ENCODE data around the gene GLP2R.
"Not testable (repeated sequence)": the region's sequence is repeated elsewhere in the genome, so short reads cannot be mapped to it uniquely, and the experiment has no call there.

Gene GLP2R

DNA sequence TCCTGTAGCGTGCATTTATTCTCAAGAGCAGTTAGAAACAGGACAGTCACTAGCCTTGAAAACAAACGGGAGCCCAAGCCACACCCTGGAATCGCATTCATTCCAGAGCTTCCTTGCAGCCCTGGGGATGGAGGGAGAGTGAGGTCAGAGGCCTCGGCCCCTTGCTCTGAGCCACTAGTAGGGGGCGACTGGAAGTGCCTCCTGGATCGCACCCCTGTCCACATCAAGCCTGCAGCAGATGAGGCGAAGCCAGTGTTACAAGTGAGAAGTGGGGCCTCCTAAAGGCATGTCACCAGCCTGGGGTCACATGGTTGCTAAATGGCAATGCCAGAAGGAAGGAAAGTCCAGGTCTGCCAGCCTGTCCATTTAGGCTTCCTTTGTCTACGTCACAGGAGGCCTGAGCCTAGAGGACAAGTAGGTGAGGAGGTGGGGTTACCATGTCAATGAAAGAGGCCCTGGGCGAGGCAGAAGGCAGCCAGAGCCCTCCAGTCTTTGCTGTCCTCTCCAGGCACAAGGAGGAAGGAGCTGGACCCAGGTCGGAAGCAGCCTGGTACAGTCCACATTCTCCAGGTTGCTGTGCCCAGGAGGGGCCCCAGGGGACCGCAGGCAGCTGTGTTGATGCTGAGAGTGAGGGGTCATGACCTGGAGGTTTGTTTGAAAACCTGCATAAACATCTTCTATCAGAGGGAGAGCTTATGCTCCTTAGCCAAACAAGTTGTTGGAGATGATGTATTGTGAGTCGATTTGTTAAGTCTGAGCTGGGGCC, 82.3 kb downstream of the GLP2R start:
- no peaks in the 10 kb centered on the region for H3K9me3 Mint-ChIP-seq (ENCODE audit: low read depth)
- no peaks in the 10 kb centered on the region for H3K36me3 Mint-ChIP-seq
- H3K27me3 Mint-ChIP-seq: peaks cover 5% of the 10 kb centered on the region
- no peaks in the 10 kb centered on the region for H3K4me1 Mint-ChIP-seq (ENCODE audit: low read depth)
- H3K27ac Mint-ChIP-seq: no peak overlapping the region
- H3K4me3 Mint-ChIP-seq: no peak overlapping the region

DNA sequence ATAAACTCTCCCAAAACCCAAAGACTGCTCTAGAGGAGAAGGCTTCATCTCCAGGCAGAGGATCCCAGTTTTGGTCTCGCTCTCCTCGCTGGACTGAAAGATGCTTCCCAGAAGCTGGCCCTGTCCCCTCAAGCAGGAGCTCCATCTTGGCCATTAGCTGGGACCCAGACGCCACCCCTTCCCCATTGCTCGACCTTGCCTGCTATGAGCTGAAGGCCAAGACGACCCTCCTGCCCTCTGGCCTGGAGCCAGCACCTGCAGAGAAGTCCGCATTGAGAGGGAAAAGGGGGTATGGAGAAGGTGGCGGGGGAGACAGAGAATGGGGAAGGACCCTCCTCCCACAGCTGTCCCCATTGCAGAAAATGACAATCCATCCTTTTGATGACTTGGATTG, 82.9 kb downstream of the GLP2R start:
- Mint-ChIP-seq H3K9me3 (ENCODE audit: low read depth) (no peaks in the 10 kb centered on the region), H3K27ac (no peak overlapping the region), H3K4me3 (no peak overlapping the region), H3K36me3 (no peaks in the 10 kb centered on the region), H3K27me3 (peaks cover 5% of the 10 kb centered on the region), H3K4me1 (ENCODE audit: low read depth) (no peaks in the 10 kb centered on the region)

DNA sequence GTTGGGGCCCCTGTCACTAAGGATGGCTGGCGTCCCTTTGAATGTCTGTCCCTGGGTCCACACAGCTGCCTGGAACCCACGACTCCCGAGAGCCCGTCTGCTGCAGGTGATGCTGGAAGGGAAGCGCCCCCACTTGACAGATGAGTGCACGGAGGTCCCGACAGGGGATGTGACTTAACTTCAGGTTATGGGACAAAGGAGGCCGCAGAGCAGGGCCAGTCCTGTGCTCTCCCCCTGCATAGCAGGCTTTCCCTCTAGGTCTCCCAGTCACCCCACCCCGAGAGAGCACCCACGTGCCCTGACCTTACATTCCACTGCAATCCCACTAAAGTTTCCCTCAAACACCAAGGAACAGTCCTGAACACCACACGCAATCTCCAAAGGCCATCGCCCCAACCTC, 85.4 kb downstream of the GLP2R start:
- no peak overlapping the region for H3K27ac Mint-ChIP-seq

DNA sequence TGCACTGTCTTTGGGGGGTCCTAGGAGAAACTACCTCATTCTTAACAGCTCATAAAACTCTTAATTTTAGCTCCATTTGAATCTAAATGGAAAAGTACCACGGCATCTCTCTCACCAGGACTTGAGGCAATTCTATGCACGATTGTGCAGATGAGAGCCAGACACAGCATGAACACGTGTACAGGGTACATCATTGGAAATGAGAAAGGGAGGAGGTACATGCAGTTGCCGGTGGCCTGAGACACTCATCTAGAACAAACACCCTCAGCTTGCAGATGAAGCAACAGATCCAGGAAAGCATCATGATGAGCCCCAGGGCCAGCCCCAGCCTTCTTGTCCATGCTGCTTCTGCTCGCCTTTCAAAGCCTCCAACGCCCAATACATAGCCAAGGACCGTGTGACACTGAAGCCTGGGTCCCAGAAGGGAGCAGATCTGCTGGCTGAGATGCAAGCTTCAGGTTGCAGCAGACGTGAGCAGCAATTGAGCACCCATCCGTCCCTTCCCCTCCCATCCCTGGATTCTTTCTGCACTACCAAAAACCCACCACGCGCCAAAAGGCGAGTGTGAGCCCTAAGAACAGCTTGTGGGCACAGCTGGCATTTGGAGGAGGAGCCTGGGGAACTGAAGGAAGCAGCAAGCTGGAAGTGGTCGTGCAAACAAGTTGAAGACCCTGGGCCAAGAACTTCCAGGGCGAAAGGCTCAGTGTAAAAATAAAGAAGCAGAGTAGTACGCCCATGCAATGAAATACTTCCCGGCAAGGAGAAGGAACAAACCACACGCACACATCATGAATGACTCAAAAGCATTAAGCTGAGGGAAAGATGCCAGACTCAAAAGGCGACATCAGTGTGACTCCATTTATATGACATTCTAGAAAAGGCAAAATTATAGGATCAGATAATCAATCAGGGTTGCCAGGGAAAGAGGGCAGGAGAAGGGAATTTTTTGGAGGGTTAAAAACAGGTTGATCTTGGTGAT, 86.7 kb downstream of the GLP2R start:
- H3K27ac Mint-ChIP-seq: no peak overlapping the region
- H3K36me3 Mint-ChIP-seq: no peaks in the 10 kb centered on the region
- H3K27me3 Mint-ChIP-seq: peaks cover 4% of the 10 kb centered on the region
- H3K9me3 Mint-ChIP-seq (ENCODE audit: low read depth): no peaks in the 10 kb centered on the region
- no peak overlapping the region for H3K4me3 Mint-ChIP-seq
- H3K4me1 Mint-ChIP-seq (ENCODE audit: low read depth): no peaks in the 10 kb centered on the region

More for the DNA sequence above, 85.4 kb downstream of the GLP2R start:
- no peaks in the 10 kb centered on the region for H3K36me3 Mint-ChIP-seq
- H3K27me3 Mint-ChIP-seq: peaks cover 4% of the 10 kb centered on the region
- no peaks in the 10 kb centered on the region for H3K4me1 Mint-ChIP-seq (ENCODE audit: low read depth)
- H3K4me3 Mint-ChIP-seq: no peak overlapping the region
- no peaks in the 10 kb centered on the region for H3K9me3 Mint-ChIP-seq (ENCODE audit: low read depth)

DNA sequence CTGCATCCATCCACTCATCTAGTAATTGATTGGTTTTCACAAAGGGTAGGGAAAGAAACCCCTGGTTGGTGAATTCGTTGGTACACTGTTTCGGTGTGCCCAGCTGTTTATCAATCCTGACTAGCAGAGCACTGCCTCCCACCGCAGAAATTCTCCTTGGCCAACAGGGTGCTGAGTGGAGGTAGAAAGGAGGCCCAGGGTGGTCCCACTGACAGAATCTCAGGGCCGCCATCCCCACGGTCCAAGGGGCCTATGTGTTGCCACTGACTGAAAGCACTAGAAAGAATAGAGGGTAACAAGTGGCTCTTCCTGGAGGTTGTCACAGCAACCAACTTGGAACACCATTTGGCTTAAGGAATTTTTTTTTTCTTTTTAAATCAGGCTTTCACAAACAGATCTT, 87.8 kb downstream of the GLP2R start:
- H3K4me1 Mint-ChIP-seq (ENCODE audit: low read depth): no peaks in the 10 kb centered on the region
- H3K36me3 Mint-ChIP-seq: no peaks in the 10 kb centered on the region
- H3K27ac Mint-ChIP-seq: no peak overlapping the region
- H3K9me3 Mint-ChIP-seq (ENCODE audit: low read depth): no peaks in the 10 kb centered on the region
- H3K4me3 Mint-ChIP-seq: no peak overlapping the region
- peaks cover 4% of the 10 kb centered on the region for H3K27me3 Mint-ChIP-seq

DNA sequence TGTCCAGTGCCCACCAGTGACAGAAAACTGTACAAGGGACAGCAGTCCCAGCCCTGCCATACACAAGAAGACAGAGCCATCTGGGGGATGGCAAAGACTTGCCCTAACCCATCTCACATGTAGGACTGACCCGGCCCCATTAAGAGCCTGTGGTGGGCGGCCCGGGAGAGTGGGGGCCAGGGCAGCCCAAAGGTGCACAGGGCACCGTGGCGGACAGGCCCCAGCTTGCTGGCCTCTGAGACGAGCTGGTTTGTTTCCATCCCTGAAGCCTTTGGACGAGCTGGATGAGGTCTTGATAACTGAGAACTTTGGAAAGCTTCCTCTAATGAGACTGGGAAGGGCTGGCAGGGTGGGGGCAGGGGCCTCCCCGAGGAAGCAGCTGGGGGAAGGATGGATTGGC, 90.4 kb downstream of the GLP2R start:
- no peaks in the 10 kb centered on the region for H3K36me3 Mint-ChIP-seq
- H3K9me3 Mint-ChIP-seq (ENCODE audit: low read depth): no peaks in the 10 kb centered on the region
- no peaks in the 10 kb centered on the region for H3K4me1 Mint-ChIP-seq (ENCODE audit: low read depth)
- H3K4me3 Mint-ChIP-seq: no peak overlapping the region
- H3K27me3 Mint-ChIP-seq: no peaks in the 10 kb centered on the region
- H3K27ac Mint-ChIP-seq: no peak overlapping the region

DNA sequence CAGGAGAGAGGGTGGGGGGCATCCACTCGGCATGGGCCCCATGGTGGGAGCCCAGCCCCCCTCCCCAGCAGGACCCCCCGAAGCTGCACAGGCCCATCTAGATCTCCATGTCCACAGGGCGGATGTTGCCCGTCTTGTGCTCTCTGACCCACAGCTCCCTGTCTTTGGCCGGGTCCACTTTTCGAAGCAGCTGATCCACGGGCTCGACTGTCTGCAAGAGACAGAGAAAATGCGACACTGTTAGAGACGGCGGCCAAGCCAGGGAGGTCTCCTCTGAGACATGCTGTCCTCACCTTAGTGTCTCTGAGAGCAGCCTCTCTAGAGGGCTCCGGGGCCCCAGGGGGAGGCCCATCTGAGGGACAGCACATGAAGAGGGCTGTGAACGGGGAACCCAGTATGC, 91.4 kb downstream of the GLP2R start:
- H3K27me3 Mint-ChIP-seq: no peaks in the 10 kb centered on the region
- no peak overlapping the region for H3K27ac Mint-ChIP-seq
- no peaks in the 10 kb centered on the region for H3K9me3 Mint-ChIP-seq (ENCODE audit: low read depth)
- H3K4me1 Mint-ChIP-seq (ENCODE audit: low read depth): no peaks in the 10 kb centered on the region
- H3K4me3 Mint-ChIP-seq: no peak overlapping the region
- no peaks in the 10 kb centered on the region for H3K36me3 Mint-ChIP-seq

DNA sequence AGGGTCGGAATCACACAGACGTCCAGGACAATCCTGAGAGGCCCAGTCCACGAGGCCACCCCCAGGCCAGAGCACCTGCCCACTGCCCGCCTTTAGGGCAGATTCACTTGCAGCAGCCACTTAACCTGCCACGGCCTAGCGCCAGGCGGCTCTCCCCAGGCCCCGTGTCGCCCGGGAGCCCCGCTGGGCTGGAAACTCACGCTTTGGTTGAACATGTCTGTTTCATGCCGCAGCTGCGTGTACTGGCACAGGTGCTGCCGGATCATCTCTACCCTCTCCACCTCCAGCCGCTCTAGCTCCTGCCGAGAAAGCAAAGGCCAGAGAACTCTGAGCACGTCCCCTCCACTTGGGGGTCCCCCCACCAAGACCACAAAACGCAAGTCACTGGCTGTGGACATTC, 92.1 kb downstream of the GLP2R start:
- H3K36me3 Mint-ChIP-seq: no peaks in the 10 kb centered on the region

DNA sequence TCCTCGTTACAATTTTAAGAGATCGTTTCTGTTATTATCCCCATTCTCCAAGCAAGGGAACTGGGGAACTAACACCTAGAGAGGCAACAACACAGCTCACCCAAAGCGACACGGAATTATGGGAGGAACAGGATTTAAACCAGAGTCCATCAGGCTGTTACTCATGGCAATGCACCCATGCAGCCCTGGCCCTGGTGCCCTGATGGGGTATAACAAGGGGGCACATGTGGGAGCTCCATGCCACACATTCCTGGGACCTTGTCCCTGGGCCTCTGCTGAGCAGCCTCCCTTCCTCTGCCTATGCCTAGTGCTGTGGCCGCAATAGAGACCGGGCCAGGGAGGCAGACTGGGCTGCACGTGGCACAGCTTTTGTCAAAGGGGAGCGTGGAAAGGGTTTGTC, 92.6 kb downstream of the GLP2R start:
- no peaks in the 10 kb centered on the region for H3K36me3 Mint-ChIP-seq
- no peak overlapping the region for H3K27ac Mint-ChIP-seq
- H3K27me3 Mint-ChIP-seq: no peaks in the 10 kb centered on the region
- H3K9me3 Mint-ChIP-seq (ENCODE audit: low read depth): no peaks in the 10 kb centered on the region
- no peak overlapping the region for H3K4me3 Mint-ChIP-seq
- no peaks in the 10 kb centered on the region for H3K4me1 Mint-ChIP-seq (ENCODE audit: low read depth)

More for the DNA sequence above, 92.1 kb downstream of the GLP2R start:
- Mint-ChIP-seq H3K9me3 (ENCODE audit: low read depth) (no peaks in the 10 kb centered on the region), H3K4me3 (no peak overlapping the region), H3K27ac (no peak overlapping the region), H3K27me3 (no peaks in the 10 kb centered on the region), H3K4me1 (ENCODE audit: low read depth) (no peaks in the 10 kb centered on the region)

DNA sequence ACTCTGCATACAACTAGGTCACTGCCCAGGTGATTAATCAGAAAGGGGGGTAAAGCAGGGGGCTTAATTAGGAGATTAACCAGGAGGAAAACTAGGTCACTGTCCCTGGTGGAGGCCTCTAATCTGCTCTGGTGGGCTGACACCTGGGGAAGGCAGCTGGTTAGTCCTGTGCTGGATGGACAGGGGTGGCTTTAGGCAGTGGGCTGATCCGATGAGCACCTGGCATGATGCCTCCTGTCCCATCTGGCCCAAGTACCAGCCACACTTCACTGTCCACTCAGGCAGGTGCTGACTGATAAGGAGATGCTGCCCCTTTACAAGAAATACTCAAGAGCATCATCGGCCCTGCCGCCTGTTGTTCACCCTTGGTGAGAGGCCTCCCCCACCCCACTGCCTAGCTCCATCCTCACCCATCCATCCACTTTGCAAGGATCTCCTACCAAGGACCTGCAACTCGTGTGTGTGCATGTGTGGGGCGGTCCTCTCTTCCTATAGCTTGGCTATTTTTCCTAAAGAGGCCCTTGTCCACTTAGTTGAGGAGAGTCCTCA, 93.2 kb downstream of the GLP2R start:
- no peaks in the 10 kb centered on the region for H3K4me1 Mint-ChIP-seq (ENCODE audit: low read depth)
- H3K27me3 Mint-ChIP-seq: no peaks in the 10 kb centered on the region
- no peak overlapping the region for H3K27ac Mint-ChIP-seq
- H3K4me3 Mint-ChIP-seq: no peak overlapping the region
- H3K9me3 Mint-ChIP-seq (ENCODE audit: low read depth): no peaks in the 10 kb centered on the region
- H3K36me3 Mint-ChIP-seq: no peaks in the 10 kb centered on the region

DNA sequence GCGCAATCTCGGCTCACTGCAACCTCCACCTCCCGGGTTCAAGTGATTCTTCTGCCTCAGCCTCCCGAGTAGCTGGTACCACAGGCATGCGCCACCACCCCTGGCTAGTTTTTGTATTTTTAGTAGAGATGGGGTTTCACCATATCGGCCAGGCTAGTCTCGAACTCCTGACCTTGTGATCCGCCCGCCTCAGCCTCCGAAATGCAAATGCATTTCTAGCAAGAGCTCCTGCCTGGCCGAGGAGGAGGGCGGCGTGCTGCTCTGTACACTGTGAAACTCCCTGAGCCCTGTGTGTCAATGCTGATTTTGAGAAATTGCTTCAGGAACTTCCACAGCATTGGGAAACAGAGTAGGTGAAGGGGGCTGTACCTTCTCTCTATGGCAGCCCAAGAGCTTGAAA, 95.5 kb downstream of the GLP2R start:
- not testable (repeated sequence) for H3K27ac Mint-ChIP-seq; H3K4me3 Mint-ChIP-seq; H3K9me3 Mint-ChIP-seq (ENCODE audit: low read depth); H3K27me3 Mint-ChIP-seq; H3K36me3 Mint-ChIP-seq; H3K4me1 Mint-ChIP-seq (ENCODE audit: low read depth)

DNA sequence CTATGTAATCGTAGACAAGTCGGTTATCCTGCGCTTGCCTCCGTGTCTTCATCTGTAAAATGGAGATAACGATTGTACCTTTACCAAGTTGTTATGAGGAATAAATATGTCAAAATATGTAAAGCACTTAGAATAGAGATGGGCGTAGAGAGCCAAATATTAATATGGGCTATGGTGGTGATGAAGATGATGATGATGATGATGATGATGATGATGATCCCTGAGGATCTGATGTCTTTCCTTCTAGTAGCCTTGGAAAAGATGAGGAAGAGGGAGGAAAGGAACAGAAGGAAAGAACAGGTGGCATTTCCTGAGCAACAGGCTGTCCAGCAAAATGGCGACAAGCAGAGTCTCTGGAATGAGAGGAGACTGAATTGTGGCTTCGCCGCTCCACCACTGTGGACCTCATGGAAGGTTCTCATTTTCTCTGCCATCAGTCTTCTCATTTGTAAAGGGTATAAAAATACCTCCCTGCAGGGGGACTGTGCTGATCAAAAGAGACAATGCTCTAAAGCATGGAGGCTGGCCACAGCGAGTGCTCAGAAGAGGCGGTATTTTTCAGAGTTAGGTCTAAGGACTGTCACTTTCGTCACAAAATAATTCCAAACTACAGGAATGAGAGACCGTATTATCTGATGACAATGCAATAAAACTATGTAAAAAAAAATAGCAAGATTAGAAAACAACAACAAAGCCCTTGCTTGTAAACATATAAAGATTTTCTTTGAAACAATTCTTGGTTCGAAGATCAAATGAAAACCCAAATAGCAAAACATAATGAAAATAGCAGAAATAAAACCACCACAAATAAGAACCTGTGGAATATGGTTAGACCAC, 96.5 kb downstream of the GLP2R start:
- H3K36me3 Mint-ChIP-seq: no peaks in the 10 kb centered on the region
- H3K4me3 Mint-ChIP-seq: no peak overlapping the region
- H3K4me1 Mint-ChIP-seq (ENCODE audit: low read depth): peaks cover 2% of the 10 kb centered on the region
- no peaks in the 10 kb centered on the region for H3K27me3 Mint-ChIP-seq
- H3K9me3 Mint-ChIP-seq (ENCODE audit: low read depth): no peaks in the 10 kb centered on the region
- no peak overlapping the region for H3K27ac Mint-ChIP-seq

DNA sequence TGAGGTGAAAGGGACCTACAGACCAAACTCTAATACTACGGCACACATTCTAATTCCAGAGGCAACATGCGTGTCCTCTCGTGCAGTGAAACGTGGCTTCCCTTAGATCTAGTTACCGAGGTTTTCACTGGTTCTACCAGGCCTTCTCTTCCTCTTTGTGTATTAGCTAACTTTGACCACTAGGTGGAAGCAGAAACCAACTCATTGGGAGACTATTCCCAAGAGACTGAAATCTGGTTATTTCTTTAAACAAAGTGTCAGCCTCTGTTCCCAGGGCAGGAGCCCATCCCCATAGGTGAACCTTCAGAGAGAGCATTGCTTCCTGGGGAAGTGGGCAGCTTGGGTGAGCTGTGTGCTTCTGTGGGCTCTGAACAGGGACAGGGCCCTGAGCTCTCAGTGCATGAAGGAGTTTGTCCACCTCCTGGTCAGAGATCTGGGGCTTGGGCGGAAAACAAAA, 99.0 kb downstream of the GLP2R start:
- Mint-ChIP-seq H3K36me3 (no peaks in the 10 kb centered on the region), H3K27me3 (peaks cover 1% of the 10 kb centered on the region), H3K4me3 (no peak overlapping the region), H3K4me1 (ENCODE audit: low read depth) (peaks cover 2% of the 10 kb centered on the region), H3K27ac (no peak overlapping the region), H3K9me3 (ENCODE audit: low read depth) (no peaks in the 10 kb centered on the region)

DNA sequence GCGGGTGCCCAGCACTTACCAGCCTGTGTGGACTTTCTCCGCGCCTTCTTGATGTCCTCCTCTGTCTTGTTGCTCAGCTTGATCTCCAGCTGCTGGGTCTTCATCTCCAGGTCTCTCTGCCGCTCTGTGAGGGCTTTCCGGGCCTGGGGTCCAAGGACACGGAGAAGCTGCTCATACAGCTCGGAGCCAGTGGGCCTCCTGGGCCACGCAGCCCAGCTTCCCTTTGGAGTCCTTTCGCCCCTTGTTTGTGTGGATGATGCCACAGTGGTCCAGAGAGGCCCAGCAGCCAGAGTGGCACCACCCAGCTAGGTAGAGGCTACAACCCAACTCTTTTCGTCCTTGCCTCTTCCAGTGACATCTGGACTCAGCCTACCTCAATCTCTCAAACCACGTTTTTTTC, 99.7 kb downstream of the GLP2R start:
- Mint-ChIP-seq H3K27me3 (peaks cover 1% of the 10 kb centered on the region), H3K4me1 (ENCODE audit: low read depth) (peaks cover 2% of the 10 kb centered on the region), H3K4me3 (no peak overlapping the region), H3K27ac (no peak overlapping the region), H3K36me3 (no peaks in the 10 kb centered on the region), H3K9me3 (ENCODE audit: low read depth) (no peaks in the 10 kb centered on the region)

Data from activated naive CD8-positive, alpha-beta T cell (primary cell).